ENCODE results near the gene PRKAG2. TPM values are rescaled to one million over a fixed set of nuclear protein-coding genes. Genes with fewer than 3 reads are reported as not detected.
A peak's percentile ranks its signal among the peaks of the same experiment; 100 is the strongest.

The PRKAG2 gene
- total RNA-seq, 2 donors from 2014 or later = 22.1 to 35.7 TPM

DNA sequence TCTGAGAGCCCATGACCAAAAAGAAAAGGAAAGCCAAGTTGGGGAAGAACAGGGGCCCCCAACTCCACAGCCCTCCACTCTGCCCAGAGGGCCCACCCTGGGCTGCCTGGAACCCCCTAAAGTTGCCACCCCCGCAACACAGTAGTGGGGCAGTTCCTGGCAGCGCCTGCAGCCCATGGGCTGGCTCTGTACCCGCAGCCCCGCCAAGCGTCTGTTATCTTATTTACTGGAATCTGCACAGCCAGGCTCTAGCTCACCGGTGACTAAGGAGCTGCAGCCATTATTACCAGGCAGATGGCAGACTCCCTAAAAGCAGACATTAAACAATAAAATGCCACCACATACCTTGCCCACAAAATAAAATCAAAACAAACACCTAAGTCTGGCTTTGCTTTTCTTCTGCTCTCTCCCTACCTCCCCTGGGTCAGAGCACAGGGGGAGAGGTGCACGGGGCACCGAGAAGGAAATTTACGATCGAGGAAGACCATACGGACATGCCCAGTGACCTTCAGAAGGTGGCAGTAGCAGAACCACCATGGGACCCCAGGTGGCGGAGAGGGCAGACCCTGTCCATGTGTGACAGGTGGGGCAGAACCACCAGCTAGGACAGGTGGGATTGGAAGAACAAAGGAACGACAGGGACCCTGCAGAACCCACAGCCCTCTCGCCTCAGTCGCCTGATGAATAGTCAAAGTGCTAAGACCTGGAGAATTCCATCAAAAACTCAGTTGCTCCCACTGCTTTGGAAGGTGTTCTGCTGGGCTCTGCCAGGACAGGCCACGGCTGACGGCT lies 66.3 kb downstream of the PRKAG2 start:
- DNase-seq (ENCODE audit: low spot score in 2 of 2) = no peak
- no peak for ATAC-seq
- Mint-ChIP-seq H3K27ac (peak overlapping the region; percentile 32 to 50), H3K36me3 (no peaks in the 10 kb centered on the region), H3K9me3 (no peaks in the 10 kb centered on the region)

DNA sequence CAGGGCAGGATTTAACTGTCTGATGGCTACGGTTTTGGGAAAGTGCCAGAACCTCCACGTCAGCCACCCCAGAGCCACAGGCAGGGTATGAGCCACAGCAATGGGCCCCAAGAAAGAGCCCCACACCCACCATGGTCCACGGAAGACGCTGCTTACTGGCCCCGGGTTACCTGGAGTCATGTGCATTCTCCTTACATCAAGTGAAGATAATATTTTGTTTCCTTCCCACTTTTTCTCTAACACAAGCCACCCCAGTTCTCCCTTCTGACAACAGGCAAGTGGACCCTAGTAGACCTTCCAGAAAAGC lies 67.1 kb downstream of the PRKAG2 start:
- Mint-ChIP-seq H3K27ac (peak overlapping the region in 1 of 2 donors; percentile 50), H3K9me3 (no peaks in the 10 kb centered on the region), H3K36me3 (no peaks in the 10 kb centered on the region)
- DNase-seq (ENCODE audit: low spot score in 2 of 2) = no peak
- ATAC-seq = no peak

DNA sequence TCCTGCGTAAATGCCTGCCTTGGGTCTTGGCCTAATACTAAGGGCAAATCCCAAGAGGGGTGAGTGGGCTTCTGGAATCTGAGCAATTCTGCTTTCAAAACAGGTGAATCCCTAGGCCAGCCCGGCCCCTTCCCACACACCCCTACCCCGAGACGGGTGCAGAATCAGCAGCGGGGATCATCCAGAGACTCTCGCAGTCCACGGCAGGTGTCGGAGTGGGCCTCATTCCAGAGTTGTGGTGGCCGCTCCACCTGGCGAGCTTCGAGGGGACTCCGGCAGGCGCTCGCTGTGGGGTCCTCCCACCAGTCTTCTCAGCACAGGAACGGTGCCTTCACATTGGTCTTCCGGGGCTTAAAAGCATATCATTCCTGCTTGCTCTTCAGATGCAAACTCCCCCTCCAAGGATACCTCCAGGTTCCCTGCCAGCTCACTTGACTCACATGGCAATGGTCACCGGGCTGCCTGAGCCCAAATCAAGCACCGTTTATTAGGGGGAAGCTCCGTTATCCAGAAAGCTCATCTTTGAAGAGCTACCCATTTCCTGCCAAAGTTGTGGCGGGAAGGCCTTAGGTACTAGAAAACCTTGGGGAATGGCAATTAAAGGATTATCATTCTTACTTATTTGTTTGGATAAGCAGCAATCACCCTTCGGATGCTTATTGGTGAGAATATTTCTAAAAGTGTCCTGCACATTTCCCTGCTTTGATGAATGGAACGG lies 67.6 kb downstream of the PRKAG2 start:
- DNase-seq (ENCODE audit: low spot score in 2 of 2) (no peak), ATAC-seq (no peak)
- Mint-ChIP-seq H3K9me3 (no peaks in the 10 kb centered on the region), H3K36me3 (no peaks in the 10 kb centered on the region), H3K27ac (no peak overlapping the region)

DNA sequence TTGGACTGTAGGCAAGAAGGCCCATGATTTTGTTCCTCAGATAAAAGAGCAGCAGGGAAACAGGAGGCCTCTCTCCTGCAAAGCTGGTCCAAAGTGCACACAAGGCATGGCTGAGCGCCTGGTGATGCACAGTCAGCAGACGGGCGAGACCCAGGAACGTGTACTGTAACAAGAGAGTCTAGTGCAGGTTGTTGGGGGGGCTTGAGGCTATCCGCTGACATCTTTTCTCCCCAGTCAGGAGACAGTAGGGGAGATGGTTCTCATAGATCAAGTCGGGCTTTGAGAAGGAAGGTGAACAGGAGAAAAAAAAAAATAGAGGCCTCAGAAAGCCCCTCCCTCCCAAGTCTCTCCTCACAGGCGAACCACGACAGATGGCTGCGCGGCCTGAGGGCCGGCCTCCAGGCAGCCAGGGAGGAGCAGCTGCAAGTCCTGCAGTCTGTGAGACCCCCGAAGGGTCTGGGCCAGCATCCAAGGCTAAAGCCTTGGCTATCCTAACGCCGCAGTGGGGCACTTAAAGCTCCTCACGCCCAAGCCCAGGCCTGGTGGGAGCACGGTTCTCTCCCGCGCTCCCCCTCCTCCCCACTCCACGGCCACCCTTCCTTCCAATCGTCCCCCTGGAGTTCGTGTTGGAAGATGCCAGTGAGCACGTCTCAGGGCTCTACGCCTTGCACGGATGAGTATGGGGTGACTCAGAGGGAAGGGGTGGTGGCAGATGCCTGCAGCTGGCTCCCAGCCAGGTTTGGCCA lies 68.3 kb downstream of the PRKAG2 start:
- DNase-seq (ENCODE audit: low spot score in 2 of 2) (no peak), ATAC-seq (no peak)
- no peaks in the 10 kb centered on the region for H3K36me3 Mint-ChIP-seq
- H3K9me3 Mint-ChIP-seq = no peaks in the 10 kb centered on the region
- no peak overlapping the region for H3K27ac Mint-ChIP-seq

DNA sequence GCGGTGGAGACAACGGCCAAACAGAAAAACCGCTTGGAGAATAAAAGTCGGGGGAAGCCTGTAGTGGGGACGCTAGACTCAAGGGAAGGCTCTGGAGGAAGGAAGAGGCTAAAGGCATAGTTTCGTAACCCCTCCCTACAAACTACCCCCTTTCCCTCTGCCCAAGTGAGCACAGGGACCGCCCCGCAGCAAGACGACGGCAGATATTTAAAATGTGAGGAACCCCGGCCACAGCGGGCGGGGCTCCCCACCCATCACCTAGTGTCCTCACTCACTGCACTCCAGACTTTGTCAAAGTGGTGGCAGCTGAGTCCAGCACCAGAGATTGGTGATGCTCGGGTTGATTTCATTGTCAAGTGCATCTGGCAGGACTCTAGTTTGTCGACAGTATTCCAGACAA lies 69.1 kb downstream of the PRKAG2 start:
- Mint-ChIP-seq H3K27ac (no peak overlapping the region), H3K9me3 (no peaks in the 10 kb centered on the region), H3K36me3 (no peaks in the 10 kb centered on the region)
- no peak for DNase-seq (ENCODE audit: low spot score in 2 of 2)
- ATAC-seq = no peak

DNA sequence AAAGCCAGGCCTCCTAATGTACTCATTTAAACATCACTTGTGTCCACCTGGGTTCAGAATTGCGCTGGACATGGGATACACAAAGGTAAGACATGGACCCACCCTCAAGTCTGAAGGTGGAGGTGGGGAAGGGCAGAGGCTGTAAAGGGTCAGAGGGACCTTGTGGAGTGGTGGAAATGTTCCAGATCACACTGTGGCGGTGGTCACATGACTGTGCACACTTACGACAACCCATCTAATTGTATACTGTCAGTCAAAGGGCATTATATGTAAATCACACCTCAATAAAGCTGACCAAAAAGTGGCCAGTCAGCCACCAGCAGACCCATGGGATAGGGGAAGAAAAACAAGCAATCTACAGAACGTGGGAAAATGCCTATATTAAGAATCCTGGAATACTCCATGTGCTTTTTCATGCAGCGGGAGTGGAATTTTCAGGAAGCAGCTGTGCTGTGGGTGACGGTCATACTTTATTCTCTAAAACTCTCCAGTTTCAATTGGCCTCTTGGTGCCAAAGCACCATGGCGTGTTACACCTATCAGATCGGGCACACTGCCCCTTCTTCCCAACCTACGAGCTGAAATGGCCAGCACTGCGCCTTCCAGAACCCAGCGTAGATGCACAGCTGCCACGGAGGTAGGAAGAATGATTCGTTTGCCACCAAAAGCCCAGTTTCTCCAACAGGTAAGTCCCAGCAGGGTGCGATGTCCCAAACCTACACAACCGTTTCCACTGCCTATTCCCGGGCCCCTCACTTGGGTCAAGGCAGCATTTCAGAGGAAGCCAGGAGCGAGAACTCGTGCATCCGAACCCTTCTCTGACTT lies 69.8 kb downstream of the PRKAG2 start:
- no peak for DNase-seq (ENCODE audit: low spot score in 2 of 2)
- no peaks in the 10 kb centered on the region for H3K36me3 Mint-ChIP-seq
- no peak overlapping the region for H3K27ac Mint-ChIP-seq
- H3K9me3 Mint-ChIP-seq = no peaks in the 10 kb centered on the region
- ATAC-seq = no peak

DNA sequence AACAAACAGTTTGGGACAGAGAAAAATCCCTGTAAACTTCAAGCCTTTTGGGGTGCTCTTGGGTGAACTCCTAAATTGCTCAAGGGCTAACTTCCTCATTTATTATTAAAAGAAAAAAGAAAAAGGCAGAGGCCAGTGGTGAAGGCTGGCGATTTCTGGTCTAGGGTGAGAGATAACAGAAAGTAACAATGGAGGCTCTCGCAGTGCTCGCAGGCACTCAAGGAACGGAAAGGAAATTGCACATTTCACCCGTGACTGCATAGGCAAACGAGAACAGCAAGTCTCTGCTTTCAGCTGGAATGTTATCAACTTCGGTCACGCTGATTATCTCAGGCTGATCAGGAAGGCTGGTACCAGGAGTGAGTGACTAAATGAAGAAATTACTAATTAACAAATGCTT lies 70.7 kb downstream of the PRKAG2 start:
- no peak overlapping the region for H3K27ac Mint-ChIP-seq
- ATAC-seq (no peak), DNase-seq (ENCODE audit: low spot score in 2 of 2) (no peak)
- H3K36me3 Mint-ChIP-seq = no peaks in the 10 kb centered on the region
- H3K9me3 Mint-ChIP-seq = no peaks in the 10 kb centered on the region

DNA sequence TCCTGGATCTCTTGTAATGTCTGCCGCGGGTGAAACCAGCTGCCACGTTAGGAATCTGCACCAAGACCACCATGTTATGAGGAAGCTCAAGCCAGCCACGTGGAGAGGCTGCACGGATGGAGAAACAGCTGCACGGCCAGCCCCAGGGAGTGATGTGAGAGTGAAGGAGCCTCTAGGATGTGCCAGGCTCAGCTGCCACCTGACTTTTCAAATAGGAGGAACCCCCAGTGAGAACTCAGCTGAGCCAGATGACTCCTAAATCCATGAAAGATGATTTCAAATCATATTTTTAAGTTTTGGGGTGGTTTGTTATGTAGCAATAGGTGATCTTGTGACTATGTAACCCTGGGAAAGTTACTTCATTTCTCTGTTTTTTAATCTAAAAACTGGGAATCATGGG lies 71.7 kb downstream of the PRKAG2 start:
- H3K27ac Mint-ChIP-seq = no peak overlapping the region
- H3K9me3 Mint-ChIP-seq = no peaks in the 10 kb centered on the region
- DNase-seq (ENCODE audit: low spot score in 2 of 2) = no peak
- no peaks in the 10 kb centered on the region for H3K36me3 Mint-ChIP-seq
- ATAC-seq = no peak

DNA sequence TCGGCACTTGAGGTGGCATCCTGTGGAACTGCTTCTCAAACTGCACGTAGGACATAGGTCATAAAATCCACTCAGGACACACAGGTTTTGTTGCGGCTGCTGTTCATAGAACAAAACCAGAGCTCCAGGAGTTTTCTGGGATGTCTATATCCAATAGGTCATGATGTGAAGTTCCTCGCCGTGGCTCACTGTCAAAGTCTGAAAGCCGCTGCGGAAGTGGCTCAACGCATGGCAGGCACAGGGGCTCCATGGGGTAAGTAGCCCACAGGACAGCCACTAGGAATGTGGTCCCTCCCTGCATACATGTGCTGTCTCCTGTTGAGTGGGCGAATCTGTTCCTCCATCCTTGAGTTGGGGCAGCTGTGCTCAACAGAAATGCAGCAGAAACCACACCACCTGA lies 72.2 kb downstream of the PRKAG2 start:
- DNase-seq (ENCODE audit: low spot score in 2 of 2) (no peak), ATAC-seq (no peak)
- H3K36me3 Mint-ChIP-seq = no peaks in the 10 kb centered on the region
- H3K27ac Mint-ChIP-seq = no peak overlapping the region
- no peaks in the 10 kb centered on the region for H3K9me3 Mint-ChIP-seq

DNA sequence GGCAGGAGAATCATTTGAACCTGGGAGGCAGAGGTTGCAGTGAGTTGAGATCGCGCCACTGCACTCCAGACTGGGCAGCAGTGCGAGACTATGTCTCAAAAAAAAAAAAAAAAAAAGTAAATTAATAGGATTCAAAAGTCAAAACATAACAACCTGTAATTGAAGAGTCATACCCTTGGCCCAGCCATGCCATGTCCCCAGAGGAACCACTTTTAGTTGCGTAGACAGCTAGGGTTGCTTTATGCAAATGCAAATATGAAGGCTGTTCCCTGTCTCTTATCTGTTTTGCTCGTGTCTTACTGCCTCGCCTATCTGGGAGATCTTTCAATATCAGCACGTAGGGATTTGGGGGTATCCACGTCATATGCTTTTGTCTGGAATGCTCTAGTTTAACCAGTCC lies 73.1 kb downstream of the PRKAG2 start:
- ATAC-seq = no peak
- Mint-ChIP-seq H3K27ac (no peak overlapping the region), H3K36me3 (no peaks in the 10 kb centered on the region), H3K9me3 (no peaks in the 10 kb centered on the region)
- no peak for DNase-seq (ENCODE audit: low spot score in 2 of 2)

DNA sequence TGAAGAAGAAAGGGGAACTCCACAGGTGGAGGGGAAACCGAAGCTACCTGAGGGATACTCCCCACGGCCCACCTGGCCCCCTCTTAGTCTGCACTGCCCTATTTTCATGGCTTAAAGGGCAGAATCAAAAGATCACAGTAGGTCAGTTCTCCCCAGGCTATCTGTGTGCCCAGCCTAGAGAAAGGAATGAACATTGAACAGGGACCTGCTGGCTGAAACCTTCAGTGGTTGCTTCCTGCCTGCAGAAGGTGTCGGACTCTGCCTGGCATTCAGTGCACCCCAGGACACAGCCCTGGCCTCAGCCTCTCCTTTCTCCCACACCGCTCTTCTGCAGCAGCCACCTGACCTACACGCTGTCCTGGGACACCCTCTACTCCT lies 74.5 kb downstream of the PRKAG2 start:
- Mint-ChIP-seq H3K9me3 (no peaks in the 10 kb centered on the region), H3K27ac (no peak overlapping the region), H3K36me3 (no peaks in the 10 kb centered on the region)
- DNase-seq (ENCODE audit: low spot score in 2 of 2) (no peak), ATAC-seq (no peak)

DNA sequence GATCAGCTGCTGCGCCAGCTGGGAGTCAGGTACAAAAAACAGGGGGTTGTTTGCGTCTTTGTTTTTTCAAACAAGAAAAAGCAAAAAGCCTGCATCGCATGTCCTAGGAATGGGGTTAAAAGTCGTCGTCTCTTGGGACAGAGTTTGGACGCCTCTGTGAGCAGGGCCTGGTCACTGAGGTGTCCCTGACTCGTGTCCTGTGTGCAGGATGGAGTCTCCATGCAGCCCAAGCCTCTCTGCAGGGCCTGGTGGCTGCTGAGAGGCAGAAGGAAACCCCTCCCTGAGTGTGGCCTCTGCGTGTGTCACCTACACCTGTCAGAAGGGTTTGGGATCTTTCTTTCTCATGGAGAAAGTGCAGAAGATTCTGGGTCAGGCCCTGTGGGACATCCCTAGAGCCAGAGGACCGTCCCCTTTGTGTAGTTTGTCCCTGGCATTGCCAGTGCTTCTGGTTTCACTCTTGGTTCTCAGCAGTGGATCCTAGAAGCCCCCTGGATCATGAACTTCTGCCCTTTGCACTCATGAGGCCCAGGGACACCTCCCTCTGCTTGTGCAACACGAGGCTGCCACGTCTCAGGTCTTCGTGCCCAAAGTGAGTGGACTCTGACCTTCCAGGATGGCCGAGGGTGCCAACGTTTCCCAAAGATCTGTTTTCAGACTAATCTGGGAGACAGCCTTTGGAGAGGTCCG lies 75.0 kb downstream of the PRKAG2 start:
- DNase-seq (ENCODE audit: low spot score in 2 of 2) = no peak
- Mint-ChIP-seq H3K27ac (peak overlapping the region in 1 of 2 donors; percentile 58), H3K9me3 (no peaks in the 10 kb centered on the region), H3K36me3 (no peaks in the 10 kb centered on the region)
- ATAC-seq = no peak

DNA sequence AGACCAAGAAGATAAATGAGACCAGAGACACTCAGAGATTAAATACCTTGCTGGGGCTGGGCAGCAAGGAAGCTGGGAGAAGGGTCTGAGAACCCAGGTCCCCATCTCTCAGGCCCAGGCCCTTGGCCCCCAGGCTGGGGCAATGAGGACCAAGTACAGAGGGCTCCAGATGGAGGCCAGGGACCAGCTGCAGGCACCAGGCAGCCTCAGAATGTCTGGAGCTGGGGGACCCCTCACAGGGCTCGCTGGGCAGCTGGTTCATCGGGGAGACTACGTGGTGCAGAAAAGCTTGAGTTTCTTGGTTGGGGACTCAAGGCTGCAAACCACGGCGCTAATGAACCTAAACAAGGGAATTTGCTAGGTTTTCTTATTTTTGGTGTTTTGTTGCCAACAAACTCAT lies 75.6 kb downstream of the PRKAG2 start:
- Mint-ChIP-seq H3K9me3 (no peaks in the 10 kb centered on the region), H3K36me3 (no peaks in the 10 kb centered on the region), H3K27ac (peak overlapping the region in 1 of 2 donors; percentile 58)
- DNase-seq (ENCODE audit: low spot score in 2 of 2) = no peak
- ATAC-seq = no peak

DNA sequence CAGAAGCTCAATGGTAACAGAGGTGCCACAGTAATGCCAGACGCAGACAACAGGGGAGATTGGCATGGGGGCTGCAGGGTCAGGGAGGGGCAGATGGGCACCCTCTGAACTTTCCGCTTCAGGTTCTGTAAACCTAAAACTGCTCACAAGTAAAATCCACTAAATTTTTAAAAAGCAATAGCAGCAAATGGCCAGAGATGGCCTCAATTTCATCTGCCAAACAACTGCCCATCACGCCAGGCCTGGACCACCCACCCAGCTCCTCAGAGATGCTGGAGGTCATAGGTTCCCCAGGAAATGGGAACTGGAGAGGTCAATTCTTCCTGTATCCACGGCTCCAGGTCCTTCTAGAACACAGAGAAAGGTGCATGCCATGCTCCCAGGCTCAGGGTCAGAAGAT lies 76.1 kb downstream of the PRKAG2 start:
- H3K27ac Mint-ChIP-seq = peak overlapping the region in 1 of 2 donors; percentile 58
- DNase-seq (ENCODE audit: low spot score in 2 of 2) (no peak), ATAC-seq (no peak)
- H3K9me3 Mint-ChIP-seq = no peaks in the 10 kb centered on the region
- H3K36me3 Mint-ChIP-seq = no peaks in the 10 kb centered on the region

DNA sequence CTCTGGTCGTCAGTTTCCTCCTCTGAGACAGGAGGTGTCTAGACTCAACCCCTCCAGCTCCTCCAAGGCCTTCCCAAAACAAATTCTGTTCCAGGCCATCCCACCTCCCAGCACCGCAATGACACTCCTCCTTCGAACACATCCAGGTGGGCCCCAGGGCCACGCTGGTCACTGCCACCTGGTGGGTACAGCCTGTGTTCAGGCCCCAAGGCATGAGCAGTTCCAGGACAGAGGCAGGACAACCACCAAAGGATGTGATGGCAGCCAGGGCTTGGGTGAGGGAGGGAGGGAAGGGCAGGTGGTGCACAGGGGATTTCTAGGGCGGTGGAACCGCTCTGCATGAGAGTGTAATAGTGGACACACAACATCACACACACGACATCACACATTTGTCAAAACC lies 76.5 kb downstream of the PRKAG2 start:
- no peak for DNase-seq (ENCODE audit: low spot score in 2 of 2)
- H3K27ac Mint-ChIP-seq = no peak overlapping the region

DNA sequence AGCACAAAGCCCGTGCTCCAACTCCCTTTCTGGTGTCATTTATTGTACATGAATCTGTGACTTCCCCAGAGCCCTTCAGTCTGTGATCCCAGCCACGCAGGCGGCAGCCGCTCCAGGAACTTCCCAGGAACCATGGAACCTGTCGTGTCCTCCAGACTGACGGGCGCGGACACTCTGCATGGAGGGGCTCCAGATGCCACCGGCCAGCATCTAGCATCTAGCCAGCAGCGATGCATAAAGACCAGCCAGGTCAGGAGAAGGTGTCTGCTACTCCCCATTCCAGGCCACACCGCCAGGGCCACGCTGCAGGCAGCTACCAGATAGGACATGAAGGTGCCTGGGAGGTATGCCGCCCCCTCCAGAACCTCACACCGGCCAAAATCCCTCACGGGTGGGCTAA lies 77.4 kb downstream of the PRKAG2 start:
- Mint-ChIP-seq H3K36me3 (no peaks in the 10 kb centered on the region), H3K27ac (no peak overlapping the region), H3K9me3 (no peaks in the 10 kb centered on the region)
- ATAC-seq (no peak), DNase-seq (ENCODE audit: low spot score in 2 of 2) (no peak)

More for the DNA sequence above, 76.5 kb downstream of the PRKAG2 start:
- Mint-ChIP-seq H3K9me3 (no peaks in the 10 kb centered on the region), H3K36me3 (no peaks in the 10 kb centered on the region)
- ATAC-seq = no peak

Data from activated naive CD4-positive, alpha-beta T cell treated with anti-CD3 and anti-CD28 coated beads, Interleukin-2, amount 50 U/mL, for 72 hours (primary cell).